D721Med (cell line): ENCODE data around the gene BDH1.
"Not testable (repeated sequence)": the region's sequence is repeated elsewhere in the genome, so short reads cannot be mapped to it uniquely, and the experiment has no call there.

Experiments
- DNase-seq: peaks from one replicate; pipeline ENCODE4 v3.0.0; 2011; ENCODE audit warnings: low spot score; ENCODE audit not compliant: insufficient read length
- FAIRE-seq: peaks from 2 replicates; lab custom pipeline; 2011; peaks lifted over from hg19 to GRCh38; lab: Jason Lieb, UNC
- TF ChIP-seq, protein P1 (sequence below): IDR thresholded peaks from 2 replicates; pipeline ENCODE4 v1.5.1; 2012; ENCODE audit warnings: mild to moderate bottlenecking, control low read depth; ENCODE audit not compliant: insufficient read depth; ENCODE audit errors: missing control alignments

BDH1 gene

DNA sequence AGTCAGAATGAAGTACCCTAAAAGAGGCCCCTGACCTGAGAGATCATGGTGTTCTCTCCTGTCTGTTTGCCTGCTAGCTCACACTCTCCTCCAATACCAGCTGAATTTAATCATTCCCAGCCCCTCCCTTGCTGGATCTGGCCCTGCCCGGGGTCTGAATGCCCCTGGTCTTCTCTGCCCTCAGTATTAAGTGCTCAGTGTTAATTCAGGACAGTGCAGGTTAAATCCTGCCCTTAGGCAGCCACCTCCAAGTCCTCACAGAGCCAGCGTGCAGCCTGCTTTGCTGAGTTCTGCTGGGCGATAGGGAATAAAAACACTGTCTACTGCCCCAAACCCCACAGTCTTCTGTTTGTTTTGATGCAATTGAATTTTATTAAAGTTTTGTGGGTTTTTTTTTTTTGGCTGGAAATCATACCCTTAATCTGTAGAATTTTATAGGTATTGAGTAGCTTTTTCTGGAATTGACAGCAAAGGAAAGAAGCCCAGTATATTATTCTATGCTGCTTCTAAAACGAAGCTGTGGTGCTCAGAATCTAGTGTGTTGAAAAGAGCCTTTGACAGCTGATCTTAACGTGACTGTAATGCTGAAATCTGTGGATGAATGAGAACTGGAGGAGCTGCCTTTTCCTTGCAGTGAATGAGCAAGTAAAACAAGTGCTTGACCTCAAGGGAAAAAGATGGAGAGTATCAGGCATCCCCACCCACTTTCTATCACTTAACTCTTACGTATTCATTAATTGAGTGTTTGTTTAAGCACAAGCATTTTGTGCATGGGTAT is 12.3 kb upstream of the BDH1 start:
- FAIRE-seq (no peak), DNase-seq (no peak)
- TF ChIP-seq, protein P1, sequence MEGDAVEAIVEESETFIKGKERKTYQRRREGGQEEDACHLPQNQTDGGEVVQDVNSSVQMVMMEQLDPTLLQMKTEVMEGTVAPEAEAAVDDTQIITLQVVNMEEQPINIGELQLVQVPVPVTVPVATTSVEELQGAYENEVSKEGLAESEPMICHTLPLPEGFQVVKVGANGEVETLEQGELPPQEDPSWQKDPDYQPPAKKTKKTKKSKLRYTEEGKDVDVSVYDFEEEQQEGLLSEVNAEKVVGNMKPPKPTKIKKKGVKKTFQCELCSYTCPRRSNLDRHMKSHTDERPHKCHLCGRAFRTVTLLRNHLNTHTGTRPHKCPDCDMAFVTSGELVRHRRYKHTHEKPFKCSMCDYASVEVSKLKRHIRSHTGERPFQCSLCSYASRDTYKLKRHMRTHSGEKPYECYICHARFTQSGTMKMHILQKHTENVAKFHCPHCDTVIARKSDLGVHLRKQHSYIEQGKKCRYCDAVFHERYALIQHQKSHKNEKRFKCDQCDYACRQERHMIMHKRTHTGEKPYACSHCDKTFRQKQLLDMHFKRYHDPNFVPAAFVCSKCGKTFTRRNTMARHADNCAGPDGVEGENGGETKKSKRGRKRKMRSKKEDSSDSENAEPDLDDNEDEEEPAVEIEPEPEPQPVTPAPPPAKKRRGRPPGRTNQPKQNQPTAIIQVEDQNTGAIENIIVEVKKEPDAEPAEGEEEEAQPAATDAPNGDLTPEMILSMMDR = no peak

DNA sequence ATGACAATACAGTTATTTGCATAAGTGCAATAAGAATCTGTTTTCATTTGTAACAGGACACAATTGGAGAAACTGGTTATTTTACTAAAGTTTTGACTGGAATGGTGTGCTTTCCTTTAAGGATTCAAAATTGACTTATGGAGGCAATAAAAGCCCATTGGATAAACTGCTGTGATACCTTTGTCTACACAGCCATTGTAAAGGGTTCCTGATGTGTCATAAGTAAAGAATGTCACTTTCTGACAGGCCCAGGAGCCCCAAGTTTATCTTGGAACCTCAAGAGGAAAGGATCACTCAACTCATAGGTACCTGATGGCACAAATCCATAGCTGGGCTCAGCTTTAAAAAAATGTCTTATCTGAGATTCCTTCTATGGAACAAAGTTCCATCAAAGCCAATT is 10.4 kb upstream of the BDH1 start:
- not testable (repeated sequence) for DNase-seq, FAIRE-seq

DNA sequence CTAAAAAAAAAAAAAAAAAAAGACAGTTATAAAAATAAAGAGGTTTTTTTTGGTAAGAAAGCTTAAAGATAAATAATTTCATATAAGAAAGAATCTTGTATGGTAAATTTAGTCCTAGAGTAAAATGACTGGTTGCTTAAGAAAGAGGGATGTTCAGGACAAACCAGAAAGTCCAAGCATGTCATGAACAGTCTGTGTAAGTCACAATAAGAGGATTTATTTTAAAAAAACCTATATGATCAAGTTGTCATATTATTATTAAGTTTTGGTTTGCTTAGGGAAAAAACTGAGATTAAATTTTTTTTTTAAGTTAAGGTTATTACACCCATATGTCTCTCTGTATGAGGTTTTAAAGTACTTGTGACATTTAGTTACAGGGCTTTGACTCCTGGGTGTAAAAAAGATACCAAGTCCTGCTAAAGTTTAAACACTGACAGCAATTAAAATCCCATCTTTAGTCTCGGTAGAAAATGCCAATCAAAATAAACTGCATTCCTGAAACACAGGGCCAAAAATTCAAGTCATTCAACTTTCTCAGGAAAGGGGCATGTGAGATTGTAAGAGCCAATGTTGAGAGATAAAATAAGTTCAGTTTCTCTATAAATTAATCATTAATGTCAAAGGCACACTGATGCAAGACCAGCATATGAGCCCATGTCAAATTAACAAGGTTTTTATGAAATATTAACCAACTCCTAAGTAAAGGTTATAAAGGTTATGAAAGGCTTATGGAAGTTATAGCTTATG is 8.5 kb upstream of the BDH1 start:
- FAIRE-seq = no peak
- TF ChIP-seq, protein P1 = no peak
- no peak for DNase-seq

DNA sequence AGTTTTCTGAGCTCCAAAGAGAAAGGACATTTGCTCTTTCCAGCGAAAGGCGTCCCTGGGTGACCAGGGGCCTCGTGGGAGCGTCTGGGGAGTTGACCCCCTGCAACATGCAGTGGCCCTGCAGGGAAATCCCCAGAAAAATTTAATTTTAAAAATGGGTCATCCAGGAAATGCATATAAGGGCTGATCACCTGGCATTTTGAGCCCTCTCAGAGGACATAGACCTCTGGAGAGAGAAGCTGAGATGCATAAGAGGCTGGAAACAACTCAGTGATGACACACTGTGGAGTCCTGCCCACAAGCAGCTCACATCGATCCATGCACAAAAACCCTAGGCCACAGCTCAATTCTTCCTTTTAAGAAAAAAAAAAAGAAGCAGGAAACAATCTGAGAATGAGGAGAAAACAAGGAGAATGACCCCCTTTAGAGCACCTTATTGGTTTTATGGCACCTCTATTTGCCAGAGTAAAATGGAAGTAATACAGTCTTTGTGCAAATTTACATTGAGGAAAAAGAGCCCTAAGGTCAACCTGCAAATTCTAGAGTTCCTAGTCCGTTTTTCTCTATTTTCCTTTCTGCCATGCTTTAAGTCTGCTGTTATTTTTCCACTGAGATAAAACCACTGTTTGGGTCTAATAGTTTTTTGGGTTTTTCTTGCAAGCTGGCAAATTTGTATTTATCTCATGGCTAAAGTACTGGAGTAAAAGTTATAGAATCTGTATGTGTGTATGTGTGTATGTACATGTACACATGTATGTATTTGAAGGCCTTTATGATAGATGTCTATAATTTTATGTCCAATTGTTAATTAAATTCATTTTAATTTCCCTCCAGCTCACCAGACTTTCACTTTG is 6.9 kb upstream of the BDH1 start:
- FAIRE-seq = no peak
- no peak for DNase-seq
- TF ChIP-seq, protein P1 = no peak

DNA sequence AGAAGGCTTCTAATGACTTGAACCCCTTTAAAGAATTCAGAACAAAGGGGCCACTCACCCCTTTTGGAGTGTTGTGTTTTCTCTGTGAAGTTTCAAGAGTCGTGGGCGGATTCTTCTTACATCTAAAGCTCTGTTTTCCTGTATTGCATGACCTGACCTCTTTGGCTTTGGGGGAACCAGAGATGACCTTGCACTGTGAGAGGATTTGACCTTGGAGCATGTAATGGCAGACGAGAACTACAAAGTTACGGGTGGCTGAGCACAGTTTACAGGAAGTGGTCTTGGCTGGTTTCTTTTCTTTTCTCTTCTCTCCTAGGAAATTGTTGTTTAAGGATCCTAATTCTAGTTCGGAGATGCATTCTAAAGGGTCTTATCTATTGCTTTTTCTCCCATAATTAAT is 6.2 kb upstream of the BDH1 start:
- FAIRE-seq (no peak), DNase-seq (no peak)
- TF ChIP-seq, protein P1 = no peak

DNA sequence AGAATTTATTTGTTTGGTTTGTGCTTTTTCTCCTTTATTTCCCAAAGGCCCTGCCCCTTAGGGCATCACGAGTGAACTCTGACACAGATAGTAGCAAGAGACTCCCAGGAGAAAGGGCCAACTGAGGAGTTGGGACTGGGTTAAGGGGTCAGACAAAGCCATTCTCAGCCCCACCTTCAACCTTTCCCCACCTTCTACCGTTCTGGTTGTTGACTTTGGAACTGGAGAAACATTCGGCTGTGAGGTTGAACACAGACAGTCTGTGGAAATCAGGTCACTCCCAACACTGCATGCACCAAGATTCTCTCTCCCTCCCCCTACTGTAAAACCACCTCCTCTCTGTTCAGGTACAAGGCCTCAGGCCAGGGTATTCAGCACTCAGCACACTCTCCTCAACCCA is 3.9 kb upstream of the BDH1 start:
- DNase-seq (no peak), FAIRE-seq (no peak)
- TF ChIP-seq, protein P1 = no peak

DNA sequence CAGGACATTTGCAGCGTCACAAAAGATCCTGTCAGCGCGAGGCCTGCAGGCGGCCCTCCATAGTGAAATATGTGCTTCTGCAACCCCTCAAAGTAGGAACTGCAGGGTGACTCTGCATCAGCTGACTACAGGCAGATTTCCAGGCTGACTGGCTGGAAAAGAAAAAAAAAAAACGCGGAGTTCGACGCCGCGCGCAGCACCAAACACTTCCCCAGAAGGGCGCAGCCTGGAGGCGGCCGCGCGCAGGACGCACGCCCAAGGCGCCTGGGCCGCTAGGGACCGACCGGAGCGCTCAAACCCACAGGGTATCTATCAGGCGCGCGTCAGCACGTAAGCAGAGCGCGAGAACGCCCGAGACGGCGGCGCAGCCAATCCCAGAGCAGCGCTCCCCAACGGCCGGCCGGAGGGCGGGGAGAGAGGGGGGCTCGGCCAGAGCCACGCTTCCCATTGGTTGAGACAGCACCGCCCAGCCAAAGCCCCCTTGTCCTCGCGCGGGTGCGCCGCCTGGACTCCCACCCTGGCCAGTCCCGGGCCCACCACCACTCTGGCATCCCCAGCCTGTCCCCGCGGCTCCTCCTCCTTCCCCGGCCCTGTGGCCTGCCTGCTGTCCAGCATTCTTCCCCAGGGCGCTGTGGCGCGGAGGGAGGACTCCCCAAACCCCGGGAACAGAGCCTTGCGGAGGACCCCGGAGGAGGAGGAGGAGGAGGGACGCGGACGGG is 1.0 kb downstream of the BDH1 start:
- TF ChIP-seq, protein P1 = peak; percentile 25
- FAIRE-seq (no peak), DNase-seq (peak; percentile 87)
